OCI-LY1 (cell line): ENCODE results near the gene TUBAL3.

ENCODE experiments used
- CTCF ChIP-seq: fragments of 200-600 bp; sonication (generic), shearing (Covaris generic); IDR thresholded peaks from 2 replicates; pipeline ENCODE4 v1.5.1; 2017; ENCODE audit warnings: mild to moderate bottlenecking, antibody characterized with exemption, low read length, moderate library complexity, mixed read lengths
- EZH2 ChIP-seq: fragments of 200-600 bp; sonication (generic), shearing (Covaris generic); IDR thresholded peaks from 2 replicates; pipeline ENCODE4 v1.8.0; 2017; ENCODE audit warnings: borderline replicate concordance, mixed run types, mild to moderate bottlenecking, antibody characterized with exemption, low read length, moderate library complexity, mixed read lengths

GRCh38 chr10:5416981-5417380, 12.4 kb upstream of the TUBAL3 start:
- TF ChIP-seq CTCF (no peak), EZH2 (no peak)
